IMR-90 (cell line): ENCODE results near the gene ALPP. TPM values are rescaled to one million over a fixed set of nuclear protein-coding genes. Genes with fewer than 3 reads are reported as not detected.

Source experiments
- ATAC-seq: fragments of 200-7000 bp; cut with Tn5 transposase; 2 replicates; pipeline ENCODE4 v1.9.1; 2020; ENCODE audit warnings: low read depth, mild to moderate bottlenecking, moderate library complexity
- BruUV-seq: library from RNA; stranded (reverse); fragments of 400-500 nt; replicated peaks from 2 replicates; lab custom pipeline; 2021; lab: Mats Ljungman, UMichigan
- CTCF ChIA-PET: fragments of 300-600 bp; formaldehyde crosslinking; extraction: SDS; loops from one replicate; lab custom pipeline; 2021; ENCODE audit warnings: antibody characterized with exemption; lab: Yijun Ruan, JAX
- POLR2A ChIA-PET: fragments of 300-600 bp; sonication (Branson Sonifier 250); formaldehyde crosslinking; loops from one replicate; lab custom pipeline; 2022; ENCODE audit warnings: antibody characterized with exemption; ENCODE audit not compliant: unreplicated experiment; lab: Charles Lee
- DNase-seq: peaks from one replicate; pipeline ENCODE4 v3.0.0; 2013
- H2AFZ ChIP-seq: replicated peaks from 2 replicates; pipeline ENCODE3; 2013; ENCODE audit warnings: low read length, mild to moderate bottlenecking; ENCODE audit not compliant: poor library complexity
- H2AK5ac ChIP-seq: 2 replicates; pipeline ENCODE4 v1.6.1; 2013; ENCODE audit warnings: low read depth, low read length, inconsistent platforms
- H2AK9ac ChIP-seq: replicated peaks from 2 replicates; pipeline ENCODE3; 2013; ENCODE audit warnings: mild to moderate bottlenecking, low read depth, low read length, moderate library complexity; ENCODE audit not compliant: poor library complexity
- H2BK120ac ChIP-seq: 2 replicates; pipeline ENCODE4 v1.6.1; 2013; ENCODE audit warnings: low read depth, low read length, inconsistent platforms
- H2BK15ac ChIP-seq: 3 replicates; pipeline ENCODE4 v1.6.1; 2013; ENCODE audit warnings: low read depth, low read length, inconsistent platforms
- H2BK20ac ChIP-seq: 2 replicates; pipeline ENCODE4 v1.6.1; 2013; ENCODE audit warnings: low read depth, mild to moderate bottlenecking, inconsistent platforms, low read length, moderate library complexity
- H2BK5ac ChIP-seq: 2 replicates; pipeline ENCODE4 v1.6.1; 2013; ENCODE audit warnings: mild to moderate bottlenecking, low read depth, low read length, inconsistent platforms; ENCODE audit not compliant: poor library complexity, severe bottlenecking
- H3K14ac ChIP-seq: replicated peaks from 2 replicates; pipeline ENCODE4 v1.6.1; 2013; ENCODE audit warnings: low read depth, low read length, inconsistent platforms
- H3K18ac ChIP-seq: 2 replicates; pipeline ENCODE4 v1.6.1; 2013; ENCODE audit warnings: low read depth, low read length, control low read depth
- H3K23ac ChIP-seq: 2 replicates; pipeline ENCODE4 v1.6.1; 2013; ENCODE audit warnings: low read depth, low read length, inconsistent platforms
- H3K27ac ChIP-seq: 2 replicates; pipeline ENCODE4 v1.5.1; 2013; ENCODE audit warnings: mild to moderate bottlenecking, control low read depth, low read length; ENCODE audit not compliant: insufficient read depth
- H3K27me3 ChIP-seq: 2 replicates; pipeline ENCODE4 v1.6.1; 2013; ENCODE audit warnings: low read length; ENCODE audit not compliant: control insufficient read depth, insufficient read depth
- H3K36me3 ChIP-seq: 2 replicates; pipeline ENCODE4 v1.6.1; 2013; ENCODE audit warnings: low read length, mixed read lengths; ENCODE audit not compliant: control insufficient read depth, insufficient read depth
- H3K4ac ChIP-seq: 2 replicates; pipeline ENCODE4 v1.6.1; 2013; ENCODE audit warnings: low read depth, low read length, inconsistent platforms
- H3K4me1 ChIP-seq: 2 replicates; pipeline ENCODE4 v1.6.1; 2013; ENCODE audit warnings: low read length, mixed read lengths; ENCODE audit not compliant: control insufficient read depth, insufficient read depth
- H3K4me2 ChIP-seq: 2 replicates; pipeline ENCODE4 v1.6.1; 2013; ENCODE audit warnings: low read depth, mild to moderate bottlenecking, control low read depth, low read length, moderate library complexity
- H3K4me3 ChIP-seq: 2 replicates; pipeline ENCODE4 v1.5.1; 2013; ENCODE audit warnings: low read depth, mild to moderate bottlenecking, control low read depth, low read length, moderate library complexity; ENCODE audit not compliant: insufficient read depth
- H3K56ac ChIP-seq: 2 replicates; pipeline ENCODE4 v1.6.1; 2013; ENCODE audit warnings: low read length, inconsistent platforms; ENCODE audit not compliant: insufficient read depth; ENCODE audit errors: extremely low read depth
- H3K79me1 ChIP-seq, 2 experiments: 2 replicates each; pipeline ENCODE4 v1.6.1; 2013; ENCODE audit warnings: low read length in 2 of 2, inconsistent platforms in 1 of 2, low read depth in 1 of 2
- H3K9ac ChIP-seq: 2 replicates; pipeline ENCODE4 v1.6.1; 2013; ENCODE audit warnings: low read depth, low read length, control low read depth
- H3K9me1 ChIP-seq: 2 replicates; pipeline ENCODE4 v1.6.1; 2013; ENCODE audit warnings: low read length, inconsistent platforms; ENCODE audit not compliant: insufficient read depth
- H3K9me3 ChIP-seq: 2 replicates; pipeline ENCODE4 v1.6.1; 2013; ENCODE audit warnings: low read length; ENCODE audit not compliant: control insufficient read depth, insufficient read depth
- H4K20me1 ChIP-seq: 2 replicates; pipeline ENCODE4 v1.6.1; 2013; ENCODE audit warnings: low read length, inconsistent platforms; ENCODE audit not compliant: insufficient read depth
- H4K5ac ChIP-seq: 2 replicates; pipeline ENCODE4 v1.6.1; 2013; ENCODE audit warnings: mild to moderate bottlenecking, low read depth, low read length, control low read depth
- H4K8ac ChIP-seq, 2 experiments: 2 replicates each; pipeline ENCODE4 v1.6.1; 2013; ENCODE audit warnings: low read depth in 2 of 2, low read length in 2 of 2, control low read depth in 1 of 2, inconsistent platforms in 1 of 2
- H4K91ac ChIP-seq: 2 replicates; pipeline ENCODE4 v1.6.1; 2013; ENCODE audit warnings: low read depth, low read length, inconsistent platforms; ENCODE audit not compliant: insufficient read depth
- BHLHE40 ChIP-seq: fragments of 150-350 bp; IDR thresholded peaks from 2 replicates; pipeline ENCODE4 v1.6.1; 2016; ENCODE audit warnings: mild to moderate bottlenecking, low read depth, low read length
- CEBPB ChIP-seq: IDR thresholded peaks from 2 replicates; pipeline ENCODE4 v1.6.1; 2012; ENCODE audit warnings: low read depth, low read length, improper control_type of control experiment
- CHD1 ChIP-seq: IDR thresholded peaks from 2 replicates; pipeline ENCODE4 v1.6.1; 2012; ENCODE audit warnings: low read depth, low read length, improper control_type of control experiment
- CTCF ChIP-seq: conservative IDR thresholded peaks from 2 replicates; pipeline ENCODE4 v1.5.1; 2012; ENCODE audit warnings: mild to moderate bottlenecking, low read depth, low read length, improper control_type of control experiment
- POLR2A ChIP-seq: IDR thresholded peaks from 2 replicates; pipeline ENCODE4 v1.6.1; 2012; ENCODE audit warnings: mild to moderate bottlenecking, low read depth, low read length
- RAD21 ChIP-seq: IDR thresholded peaks from 2 replicates; pipeline ENCODE4 v1.6.1; 2012; ENCODE audit warnings: low read length, improper control_type of control experiment
- RCOR1 ChIP-seq: IDR thresholded peaks from 2 replicates; pipeline ENCODE4 v1.6.1; 2012; ENCODE audit warnings: mild to moderate bottlenecking, low read length, improper control_type of control experiment; ENCODE audit not compliant: insufficient replicate concordance
- RFX5 ChIP-seq: IDR thresholded peaks from 2 replicates; pipeline ENCODE4 v1.8.0; 2012; ENCODE audit warnings: low read depth, mild to moderate bottlenecking, low read length, moderate library complexity
- WGBS, 2 experiments: methylation state at CpG; one replicate each; pipeline versions ENCODE4 v1.1.5 to v1.1.7; 2013; ENCODE audit warnings: missing lambda C conversion rate in 2 of 2; ENCODE audit not compliant: insufficient read length in 1 of 2; ENCODE audit errors: extremely low coverage in 2 of 2; 5-methylcytosine and 5-hydroxymethylcytosine counted together
- dilution Hi-C: fragments of 300-500 bp; cut with HindIII; formaldehyde crosslinking; loops from one replicate; pipeline ENCODE4 v1.14.3; 2018; ENCODE audit warnings: low sequenced_read_pairs; ENCODE audit not compliant: unreplicated experiment
- in situ Hi-C: fragments of 300-500 bp; cut with MboI; formaldehyde crosslinking; loops from 3 replicates; pipeline ENCODE4 v1.14.3; 2019; ENCODE audit warnings: low sequenced_read_pairs, inconsistent platforms, mixed read lengths
- intact Hi-C: fragments of 100-400 bp; cut with micrococcal nuclease; formaldehyde crosslinking; loops from 2 replicates; pipeline ENCODE4 v1.10.0; 2022
- polyA plus RNA-seq, 3 experiments: library from polyadenylated mRNA; depleted of rRNA; stranded (reverse); fragments of >200 nt; gene quantifications; 2 replicates each; pipeline ENCODE4 v1.2.3, GENCODE V29; 2012; ENCODE audit warnings: low replicate concordance in 1 of 3
- total RNA-seq: library from RNA; depleted of rRNA; stranded (reverse); fragments of >200 nt; gene quantifications from 2 replicates; pipeline ENCODE4 v1.2.3, GENCODE V29; 2012

The ALPP gene
- total and polyA plus RNA-seq, 2 of the 4 experiments (the other 2 are of a cell fraction), result not detected

- H3K18ac ChIP-seq, result no peak overlapping the region
- ATAC-seq, result no peak
- no peak overlapping the region for H3K4me2 ChIP-seq
- ChIA-PET CTCF (no interaction called here), POLR2A (no interaction called here)
- in situ Hi-C loops (no loop called here), dilution Hi-C loops (no loop called here), intact Hi-C loops (no loop called here)
- BruUV-seq, result no TSS peak
- no peak overlapping the region for H2BK20ac ChIP-seq
- H4K20me1 ChIP-seq, result no peaks in the 10 kb centered on the region
- H3K9ac ChIP-seq, result no peak overlapping the region
- H2AK9ac ChIP-seq, result no peak overlapping the region
- no peak overlapping the region for H3K27ac ChIP-seq
- no peak overlapping the region for H4K91ac ChIP-seq
- WGBS, 2 experiments, result 100% methylated on average over 1 of the region's 9 CpGs; no CpG with 5 or more reads in 1 of the 2 experiments
- no peak overlapping the region for H3K4ac ChIP-seq
- H2AK5ac ChIP-seq, result no peak overlapping the region
- H3K4me1 ChIP-seq, result no peaks in the 10 kb centered on the region
- peaks cover 8% of the 10 kb centered on the region for H3K27me3 ChIP-seq
- H2BK120ac ChIP-seq, result no peak overlapping the region
- H2BK5ac ChIP-seq, result no peak overlapping the region
- H3K14ac ChIP-seq, result no peak overlapping the region
- H3K23ac ChIP-seq, result no peak overlapping the region
- H3K9me3 ChIP-seq, result no peaks in the 10 kb centered on the region
- H2AFZ ChIP-seq, result no peak overlapping the region
- no peak overlapping the region for H4K8ac ChIP-seq
- TF ChIP-seq BHLHE40 (no peak), CHD1 (no peak), RFX5 (no peak), POLR2A (no peak), CEBPB (no peak), CTCF (no peak), RAD21 (no peak), RCOR1 (no peak)
- no peaks in the 10 kb centered on the region for H3K36me3 ChIP-seq
- no peaks in the 10 kb centered on the region for H3K9me1 ChIP-seq
- no peaks in the 10 kb centered on the region for H3K79me1 ChIP-seq
- no peak overlapping the region for H4K5ac ChIP-seq
- no peak overlapping the region for H3K4me3 ChIP-seq
- DNase-seq, result no peak
- H2BK15ac ChIP-seq, result no peak overlapping the region
- H3K56ac ChIP-seq, result no peak overlapping the region
Observed at GRCh38 chr2:232400256-232401015, 21.9 kb downstream of the ALPP start.
